C4-2B (cell line): ENCODE data around the gene DDR1.
"Not testable (repeated sequence)": the region's sequence is repeated elsewhere in the genome, so short reads cannot be mapped to it uniquely, and the experiment has no call there.

Experiments used
- H3K27ac ChIP-seq: fragments of 450-650 bp; 2 replicates; pipeline ENCODE4 v1.5.1; 2017
- CTCF ChIP-seq: fragments of 450-650 bp; conservative IDR thresholded peaks from 2 replicates; pipeline ENCODE4 v1.5.1; 2017; ENCODE audit warnings: mild to moderate bottlenecking
- ZFX ChIP-seq: fragments of 450-650 bp; IDR thresholded peaks from 2 replicates; pipeline ENCODE4 v1.6.1; 2017

Gene DDR1

GRCh38 chr6:30845183-30845582, 39.1 kb upstream of the DDR1 start:
- H3K27ac ChIP-seq: no peak overlapping the region
- TF ChIP-seq CTCF: no peak
- TF ChIP-seq ZFX: no peak

- H3K27ac ChIP-seq: no peak overlapping the region
- TF ChIP-seq ZFX (no peak), CTCF (no peak)
These were observed 36.8 kb upstream of the DDR1 start for GRCh38 chr6:30847421-30847970.

- TF ChIP-seq CTCF (no peak), ZFX (no peak)
These were observed 36.3 kb upstream of the DDR1 start for GRCh38 chr6:30847971-30848436.

GRCh38 chr6:30849903-30850651, 34.2 kb upstream of the DDR1 start:
- no peak overlapping the region for H3K27ac ChIP-seq
- TF ChIP-seq ZFX (no peak), CTCF (no peak)

More at GRCh38 chr6:30847971-30848436, 36.3 kb upstream of the DDR1 start:
- no peak overlapping the region for H3K27ac ChIP-seq

GRCh38 chr6:30852459-30852858, 31.9 kb upstream of the DDR1 start:
- H3K27ac ChIP-seq: not testable (repeated sequence)

GRCh38 chr6:30854285-30855040, 29.9 kb upstream of the DDR1 start:
- no peak overlapping the region for H3K27ac ChIP-seq
- TF ChIP-seq ZFX (no peak), CTCF (no peak)

- H3K27ac ChIP-seq: no peak overlapping the region
- no peak for TF ChIP-seq ZFX
- no peak for TF ChIP-seq CTCF
These were observed 28.8 kb upstream of the DDR1 start for GRCh38 chr6:30855429-30856075.
